Measurements from ENCODE around the gene HOXD10. TPM values are rescaled to one million over a fixed set of nuclear protein-coding genes. Genes with fewer than 3 reads are reported as not detected.
A peak's percentile ranks its signal among the peaks of the same experiment; 100 is the strongest.

The HOXD10 gene
- total RNA-seq, 1 donor from 2014 or later = not detected

- Mint-ChIP-seq H3K27me3 (ENCODE audit: low read depth) (peaks cover 80% of the 10 kb centered on the region), H3K4me3 (ENCODE audit: unreplicated experiment) (no peak overlapping the region), H3K36me3 (ENCODE audit: low read depth) (peaks cover 10% of the 10 kb centered on the region), H3K9me3 (ENCODE audit: low read depth) (peaks cover 9% of the 10 kb centered on the region), H3K27ac (ENCODE audit: unreplicated experiment) (no peak overlapping the region), H3K4me1 (ENCODE audit: low read depth) (peaks cover 11% of the 10 kb centered on the region)
- TF ChIP-seq, protein P1, sequence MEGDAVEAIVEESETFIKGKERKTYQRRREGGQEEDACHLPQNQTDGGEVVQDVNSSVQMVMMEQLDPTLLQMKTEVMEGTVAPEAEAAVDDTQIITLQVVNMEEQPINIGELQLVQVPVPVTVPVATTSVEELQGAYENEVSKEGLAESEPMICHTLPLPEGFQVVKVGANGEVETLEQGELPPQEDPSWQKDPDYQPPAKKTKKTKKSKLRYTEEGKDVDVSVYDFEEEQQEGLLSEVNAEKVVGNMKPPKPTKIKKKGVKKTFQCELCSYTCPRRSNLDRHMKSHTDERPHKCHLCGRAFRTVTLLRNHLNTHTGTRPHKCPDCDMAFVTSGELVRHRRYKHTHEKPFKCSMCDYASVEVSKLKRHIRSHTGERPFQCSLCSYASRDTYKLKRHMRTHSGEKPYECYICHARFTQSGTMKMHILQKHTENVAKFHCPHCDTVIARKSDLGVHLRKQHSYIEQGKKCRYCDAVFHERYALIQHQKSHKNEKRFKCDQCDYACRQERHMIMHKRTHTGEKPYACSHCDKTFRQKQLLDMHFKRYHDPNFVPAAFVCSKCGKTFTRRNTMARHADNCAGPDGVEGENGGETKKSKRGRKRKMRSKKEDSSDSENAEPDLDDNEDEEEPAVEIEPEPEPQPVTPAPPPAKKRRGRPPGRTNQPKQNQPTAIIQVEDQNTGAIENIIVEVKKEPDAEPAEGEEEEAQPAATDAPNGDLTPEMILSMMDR (IDR thresholded peaks at IDR 0.05) = no peak
- DNase-seq (ENCODE audit: low spot score) = no peak
Measured at GRCh38 chr2:176139661-176140512, 23.3 kb downstream of the HOXD10 start.

- peaks cover 80% of the 10 kb centered on the region for H3K27me3 Mint-ChIP-seq (ENCODE audit: low read depth)
Measured at GRCh38 chr2:176140513-176141317, 24.1 kb downstream of the HOXD10 start.

DNA sequence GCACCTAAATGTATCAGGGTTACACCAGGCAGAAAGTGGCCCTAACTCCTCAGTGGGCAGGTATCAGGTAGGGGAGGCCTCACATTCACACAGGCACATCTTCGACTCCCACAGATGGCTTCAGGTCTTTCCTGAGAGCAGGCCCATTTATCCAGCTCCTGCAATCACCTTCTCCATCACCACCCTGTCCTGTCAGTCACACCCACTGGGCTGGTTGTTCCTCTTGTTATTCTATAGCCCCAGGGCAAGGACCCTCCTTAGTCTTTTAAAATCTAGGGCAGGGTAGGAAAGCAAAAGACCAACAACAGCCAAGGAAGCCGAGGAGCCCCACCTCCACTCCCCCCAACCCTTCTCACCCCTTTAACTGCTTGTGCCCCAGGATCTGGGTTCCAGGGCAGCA, 25.7 kb downstream of the HOXD10 start:
- peaks cover 6% of the 10 kb centered on the region for H3K36me3 Mint-ChIP-seq (ENCODE audit: low read depth)
- no peaks in the 10 kb centered on the region for H3K4me1 Mint-ChIP-seq (ENCODE audit: low read depth)
- no peak overlapping the region for H3K27ac Mint-ChIP-seq (ENCODE audit: unreplicated experiment)
- no peak overlapping the region for H3K4me3 Mint-ChIP-seq (ENCODE audit: unreplicated experiment)
- H3K9me3 Mint-ChIP-seq (ENCODE audit: low read depth) = peaks cover 9% of the 10 kb centered on the region
- TF ChIP-seq, protein P1 (IDR thresholded peaks at IDR 0.05) = no peak
- peaks cover 86% of the 10 kb centered on the region for H3K27me3 Mint-ChIP-seq (ENCODE audit: low read depth)
- DNase-seq (ENCODE audit: low spot score) = no peak

More at GRCh38 chr2:176140513-176141317, 24.1 kb downstream of the HOXD10 start:
- Mint-ChIP-seq H3K4me3 (ENCODE audit: unreplicated experiment) (peak overlapping the region; percentile 12), H3K9me3 (ENCODE audit: low read depth) (peaks cover 9% of the 10 kb centered on the region), H3K27ac (ENCODE audit: unreplicated experiment) (no peak overlapping the region), H3K36me3 (ENCODE audit: low read depth) (peaks cover 7% of the 10 kb centered on the region), H3K4me1 (ENCODE audit: low read depth) (peaks cover 7% of the 10 kb centered on the region)
- TF ChIP-seq, protein P1 (IDR thresholded peaks at IDR 0.05) = peak; percentile 85
- no peak for DNase-seq (ENCODE audit: low spot score)

GRCh38 chr2:176145085-176145969, 28.7 kb downstream of the HOXD10 start:
- peaks cover 89% of the 10 kb centered on the region for H3K27me3 Mint-ChIP-seq (ENCODE audit: low read depth)
- H3K4me1 Mint-ChIP-seq (ENCODE audit: low read depth) = no peaks in the 10 kb centered on the region
- no peak for DNase-seq (ENCODE audit: low spot score)
- H3K36me3 Mint-ChIP-seq (ENCODE audit: low read depth) = no peaks in the 10 kb centered on the region
- no peaks in the 10 kb centered on the region for H3K9me3 Mint-ChIP-seq (ENCODE audit: low read depth)
- no peak overlapping the region for H3K4me3 Mint-ChIP-seq (ENCODE audit: unreplicated experiment)
- TF ChIP-seq, protein P1 (IDR thresholded peaks at IDR 0.05) = no peak
- H3K27ac Mint-ChIP-seq (ENCODE audit: unreplicated experiment) = no peak overlapping the region

Measured in chondrocyte (in vitro differentiated cells).